NCI-H2107 treated with DMSO at 0.1 percent for 48 hours (cell line): Measurements from ENCODE around the gene SEPTIN12.
"Not testable (repeated sequence)": the region's sequence is repeated elsewhere in the genome, so short reads cannot be mapped to it uniquely, and the experiment has no call there.

ENCODE experiments used
- DNase-seq: peaks from one replicate; lab custom pipeline; 2025; ENCODE audit not compliant: unreplicated experiment; lab: John Stamatoyannopoulos, UW

The SEPTIN12 gene

GRCh38 chr16:4760221-4760910, 27.8 kb downstream of the SEPTIN12 start:
- no peak for DNase-seq

DNA sequence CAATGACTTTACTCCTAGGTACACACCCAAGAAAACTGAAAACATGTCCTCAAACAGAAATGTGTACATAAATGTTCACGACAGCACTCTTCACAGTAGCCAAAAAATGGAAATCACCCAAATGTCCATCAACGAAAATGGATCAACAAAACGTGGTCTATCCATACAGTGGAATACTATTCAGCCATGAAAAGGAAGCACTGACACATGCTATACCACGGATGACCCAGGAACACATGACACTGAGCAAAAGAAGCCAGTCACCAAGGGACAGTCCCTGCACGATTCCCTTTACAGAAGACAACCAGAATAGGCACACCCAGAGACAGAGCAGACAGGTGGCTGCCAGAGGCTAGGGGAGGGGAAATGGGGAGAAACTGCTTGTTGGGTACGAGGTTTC, 32.5 kb downstream of the SEPTIN12 start:
- no peak for DNase-seq

DNA sequence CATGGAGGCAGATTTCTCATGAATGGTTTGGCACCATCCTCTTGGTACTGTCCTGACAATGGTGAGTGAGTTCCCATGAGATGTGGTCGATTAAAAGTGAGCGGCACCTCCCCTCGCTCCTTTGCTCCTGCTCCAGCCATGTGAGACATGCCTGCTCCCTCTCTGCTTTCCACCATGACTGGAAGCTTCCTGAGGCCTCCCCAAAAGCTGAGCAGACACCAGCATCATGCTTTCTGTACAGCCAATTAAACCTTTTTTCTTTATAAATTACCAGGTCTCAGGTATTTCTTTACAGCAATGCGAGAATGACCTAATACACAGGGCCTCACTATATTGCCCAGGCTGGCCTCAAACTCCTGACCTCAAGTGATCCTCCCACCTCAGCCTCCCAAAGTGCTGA, 33.3 kb downstream of the SEPTIN12 start:
- no peak for DNase-seq

DNA sequence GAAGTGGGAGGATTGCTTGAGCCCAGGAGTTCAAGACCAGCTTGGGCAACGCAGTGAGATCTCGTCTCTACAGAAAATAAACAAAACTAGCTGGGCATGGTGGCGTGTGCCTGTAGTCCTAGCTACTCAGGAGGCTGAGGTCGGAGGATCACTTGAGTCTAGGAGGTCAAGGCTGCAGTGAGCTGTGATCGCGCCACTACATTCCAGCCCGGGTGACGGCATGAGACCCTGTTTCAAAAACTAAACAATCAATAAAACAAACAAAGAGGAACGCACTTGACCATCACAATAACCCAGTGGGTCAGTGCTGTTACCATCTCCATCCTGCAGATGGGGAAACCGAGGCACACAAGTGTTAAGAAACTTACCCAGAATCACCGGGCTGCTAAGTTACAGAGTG, 34.9 kb downstream of the SEPTIN12 start:
- no peak for DNase-seq

DNA sequence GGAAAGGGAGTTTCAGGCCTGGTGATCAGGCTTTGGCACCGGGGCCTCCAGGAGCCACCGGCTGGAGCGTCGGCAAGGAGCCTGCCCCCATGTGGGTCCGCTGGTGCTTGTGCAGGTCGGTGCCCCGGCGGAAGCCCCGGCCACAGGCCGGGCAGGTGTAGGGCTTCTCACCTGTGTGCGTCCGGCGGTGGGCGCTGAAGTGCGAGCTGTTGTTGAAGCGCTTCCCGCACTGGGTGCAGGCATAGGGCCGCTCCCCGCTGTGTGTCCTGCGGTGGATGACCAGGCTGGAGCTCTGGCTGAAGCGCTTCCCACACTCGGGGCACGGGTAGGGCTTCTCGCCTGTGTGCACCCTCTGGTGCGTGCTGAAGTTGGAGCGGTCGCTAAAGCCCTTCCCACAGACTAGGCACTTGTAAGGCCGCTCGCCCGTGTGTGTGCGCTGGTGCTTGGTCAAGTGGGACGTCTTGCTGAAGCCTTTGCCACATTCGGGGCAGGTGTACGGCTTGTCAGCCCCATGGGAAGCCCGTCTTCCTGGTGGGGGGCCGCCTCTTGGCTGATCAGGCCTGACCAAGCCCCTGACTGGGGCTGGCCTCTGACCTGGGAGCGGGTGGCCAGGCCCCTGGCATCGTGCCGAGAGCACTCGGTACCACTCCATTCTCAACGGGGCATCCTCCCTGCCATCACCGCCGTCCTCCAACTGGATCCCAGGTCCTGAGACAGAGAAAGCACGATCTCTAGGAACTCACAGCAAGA, 35.6 kb downstream of the SEPTIN12 start:
- DNase-seq = no peak

- no peak for DNase-seq
These were observed 37.2 kb downstream of the SEPTIN12 start for GRCh38 chr16:4750896-4751295.

DNA sequence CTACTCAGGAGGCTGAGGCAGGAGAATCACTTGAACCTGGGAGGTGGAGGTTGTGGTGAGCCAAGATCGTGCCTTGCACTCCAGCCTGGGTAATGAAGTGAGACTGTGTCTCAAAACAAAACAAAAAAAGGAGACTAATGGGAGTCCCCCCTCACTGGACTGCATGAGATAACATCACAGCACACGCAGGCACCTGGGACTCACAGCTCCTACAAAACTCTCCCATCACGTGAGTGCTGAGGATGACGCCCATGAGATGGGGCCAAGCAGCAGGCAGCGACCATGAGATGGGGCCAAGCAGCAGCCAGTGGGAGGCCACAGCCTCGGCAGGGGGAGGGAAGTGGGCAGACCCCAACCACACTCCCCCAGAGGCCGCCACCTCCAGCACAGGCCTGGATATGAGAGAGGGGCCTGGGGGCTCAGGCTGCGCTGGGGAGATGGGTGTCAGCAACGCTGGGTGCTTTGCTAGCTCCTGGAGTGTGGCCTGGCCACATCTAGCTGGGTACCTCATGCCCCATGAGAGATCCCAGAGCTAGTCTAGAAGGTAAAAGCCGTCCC, 38.4 kb downstream of the SEPTIN12 start:
- DNase-seq = no peak

DNA sequence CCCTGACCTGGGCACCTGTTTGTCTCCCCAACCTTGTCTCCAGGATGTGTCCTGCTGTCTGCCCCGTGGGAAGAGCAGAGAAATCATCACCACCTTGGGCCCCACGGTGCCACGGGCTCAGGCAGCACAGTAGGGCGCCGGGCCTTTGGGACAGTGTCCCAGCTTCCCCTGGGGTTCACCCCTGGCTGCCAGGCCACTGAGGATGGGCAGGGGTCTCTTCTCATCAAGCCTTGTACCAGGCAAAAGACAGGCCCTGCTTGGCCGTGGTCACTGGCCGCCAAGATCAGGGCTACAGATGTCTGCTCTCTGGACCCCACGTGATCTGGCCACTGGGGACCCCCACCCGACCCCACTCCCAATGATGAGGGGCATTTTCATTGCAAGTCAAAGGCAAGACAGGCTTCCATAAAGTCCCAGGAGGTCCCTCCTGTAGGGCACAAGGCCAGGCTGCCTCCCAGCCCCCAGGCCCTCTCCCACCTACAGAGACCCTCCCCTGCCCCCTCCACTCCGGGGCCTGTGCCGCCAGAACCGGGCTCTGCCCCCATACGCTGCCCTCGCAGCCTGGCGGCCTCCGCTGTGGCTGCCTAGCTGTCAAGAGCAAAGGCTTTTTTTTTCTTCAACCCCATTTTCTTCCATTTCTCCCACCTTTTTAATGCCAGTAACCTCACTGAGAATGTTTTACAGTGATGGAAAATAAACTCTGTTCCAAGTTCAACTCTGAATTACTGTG, 39.3 kb downstream of the SEPTIN12 start:
- no peak for DNase-seq

- no peak for DNase-seq
These were observed 40.1 kb downstream of the SEPTIN12 start for GRCh38 chr16:4747906-4748681.

GRCh38 chr16:4746991-4747574, 41.1 kb downstream of the SEPTIN12 start:
- DNase-seq = no peak

DNA sequence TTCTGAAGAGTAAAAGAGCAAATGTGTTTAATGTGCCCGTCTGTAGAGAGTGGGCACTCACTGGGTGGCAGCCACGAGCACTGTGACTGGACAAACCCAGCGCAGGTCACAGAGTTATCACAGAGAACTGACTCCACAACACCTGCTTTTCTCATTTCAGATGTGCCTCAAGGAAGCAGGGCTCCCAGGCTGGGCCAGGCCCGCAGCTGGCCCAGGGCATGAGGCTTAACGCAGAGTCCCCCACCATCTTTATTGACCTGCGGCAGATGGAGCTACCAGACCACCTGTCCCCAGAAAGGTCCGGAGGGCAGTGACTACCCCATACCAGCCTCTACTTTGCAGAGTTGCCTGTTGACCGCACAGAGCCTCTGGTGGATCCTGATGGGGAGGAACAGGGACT, 41.9 kb downstream of the SEPTIN12 start:
- DNase-seq = no peak

- no peak for DNase-seq
These were observed 42.9 kb downstream of the SEPTIN12 start for GRCh38 chr16:4745274-4745569.

- no peak for DNase-seq
These were observed 43.4 kb downstream of the SEPTIN12 start for GRCh38 chr16:4744555-4745273.

DNA sequence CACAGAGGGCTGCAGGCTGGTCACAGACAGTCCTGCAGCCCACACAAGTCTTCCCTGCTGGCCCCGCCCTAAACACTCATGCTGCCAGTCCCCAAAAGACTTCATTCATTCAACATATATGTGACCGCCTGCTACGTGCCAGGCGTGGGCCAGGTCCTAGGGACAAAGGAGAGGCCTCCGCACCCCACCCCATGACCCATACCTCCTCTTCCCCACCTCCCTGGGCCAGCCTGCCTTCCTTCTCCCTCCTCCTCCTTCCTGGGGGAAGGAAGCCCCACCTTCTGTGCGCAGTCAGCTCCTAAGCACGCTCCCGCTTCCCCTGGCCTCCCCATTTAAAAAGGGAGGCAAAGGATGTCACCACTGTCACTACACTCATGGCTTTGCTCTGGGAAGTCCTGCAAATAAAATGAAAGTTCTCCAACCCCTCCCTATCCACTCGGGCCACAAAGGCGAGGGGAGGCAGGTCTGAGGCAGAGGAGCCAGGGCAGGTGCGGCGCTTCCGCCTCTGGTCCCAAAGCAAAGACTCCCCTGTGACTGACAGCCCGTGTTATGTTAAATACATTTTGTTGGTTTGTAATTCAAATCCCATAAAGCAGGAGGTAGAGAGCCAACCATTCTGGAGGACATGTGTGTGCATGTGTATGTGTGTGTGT, 44.8 kb downstream of the SEPTIN12 start:
- DNase-seq = peak; percentile 17

GRCh38 chr16:4738370-4738769, 49.8 kb downstream of the SEPTIN12 start:
- DNase-seq = not testable (repeated sequence)

DNA sequence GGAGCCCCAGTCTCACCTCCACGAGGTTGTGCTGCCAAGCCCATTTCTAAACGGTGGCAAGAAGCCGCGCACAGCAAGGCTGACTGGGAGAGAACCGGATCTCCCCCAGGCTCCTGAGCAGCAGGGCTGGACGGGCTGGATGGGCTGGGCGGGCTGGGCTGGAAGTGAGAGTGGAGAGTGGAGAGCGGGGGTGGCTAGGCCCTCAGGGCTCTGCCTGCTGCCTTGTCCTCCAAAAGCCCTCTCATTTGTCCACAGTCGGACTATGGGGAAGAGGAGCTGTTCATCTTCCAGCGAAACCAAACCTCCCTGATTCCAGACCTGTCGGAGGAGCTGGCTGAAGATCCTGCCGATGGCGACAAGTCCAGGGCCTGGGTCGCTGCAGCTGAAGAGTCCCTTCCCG, 50.6 kb downstream of the SEPTIN12 start:
- no peak for DNase-seq

- DNase-seq = no peak
These were observed 51.6 kb downstream of the SEPTIN12 start for GRCh38 chr16:4736546-4736945.

GRCh38 chr16:4734730-4735535, 53.2 kb downstream of the SEPTIN12 start:
- peak; percentile 39 for DNase-seq
